Small intestine (tissue), 7 donors: Measurements from ENCODE around the gene OR7D4. TPM values are rescaled to one million over a fixed set of nuclear protein-coding genes. Genes with fewer than 3 reads are reported as not detected.

Experiments
- DNase-seq, 2 donors: peaks; one replicate each; pipeline versions ENCODE4 v3.0.0 to v3.0.0-alpha.2; 2013
- FAIRE-seq: peaks from 2 replicates; lab custom pipeline; 2012; peaks lifted over from hg19 to GRCh38; lab: Jason Lieb, UNC
- H3K27ac ChIP-seq, 3 donors: one replicate each; pipeline ENCODE4 v1.5.1; 2013; ENCODE audit warnings: low read length in 2 of 3, mild to moderate bottlenecking in 2 of 3, control low read depth in 1 of 3, inconsistent platforms in 1 of 3, low read depth in 1 of 3, moderate library complexity in 1 of 3
- H3K27me3 ChIP-seq, 3 donors: one replicate each; pipeline ENCODE4 v1.6.1; 2013; ENCODE audit warnings: low read length in 3 of 3, inconsistent platforms in 1 of 3; ENCODE audit not compliant: control insufficient read depth in 3 of 3, insufficient read depth in 3 of 3
- H3K36me3 ChIP-seq, 3 donors: one replicate each; pipeline ENCODE4 v1.6.1; 2013; ENCODE audit warnings: low read length in 3 of 3, inconsistent platforms in 1 of 3, low read depth in 1 of 3, mild to moderate bottlenecking in 1 of 3, moderate library complexity in 1 of 3; ENCODE audit not compliant: control insufficient read depth in 3 of 3, insufficient read depth in 2 of 3
- H3K4me1 ChIP-seq, 3 donors: one replicate each; pipeline ENCODE4 v1.6.1; 2013; ENCODE audit warnings: low read length in 2 of 3, inconsistent platforms in 1 of 3, low read depth in 1 of 3, mild to moderate bottlenecking in 1 of 3, moderate library complexity in 1 of 3; ENCODE audit not compliant: control insufficient read depth in 3 of 3, insufficient read depth in 2 of 3
- H3K4me3 ChIP-seq, 3 donors: one replicate each; pipeline ENCODE4 v1.5.1; 2013; ENCODE audit warnings: low read length in 3 of 3, control low read depth in 1 of 3, inconsistent platforms in 1 of 3, low read depth in 1 of 3, mild to moderate bottlenecking in 1 of 3, moderate library complexity in 1 of 3
- H3K9me3 ChIP-seq, 2 donors: one replicate each; pipeline ENCODE4 v1.6.1; 2013; ENCODE audit warnings: low read depth in 1 of 2, low read length in 1 of 2; ENCODE audit not compliant: control insufficient read depth in 2 of 2, insufficient read depth in 1 of 2
- WGBS, 3 donors: extraction: QIAGEN DNeasy Blood & Tissue Kit; methylation state at CpG; one replicate each; pipeline ENCODE4 v1.1.7; 2013; 5-methylcytosine and 5-hydroxymethylcytosine counted together
- polyA plus RNA-seq, 4 donors: library from polyadenylated mRNA; stranded (reverse) in 3 of 4; unstranded in 1 of 4; fragments of 200-250 nt in 3 of 4; fragments of 120-200 nt in 1 of 4; gene quantifications; one replicate each; pipeline versions ENCODE4 v1.2.1 to v1.2.3, GENCODE V29; 2013
- donor health status: healthy with polysubstance abuse.
- donor health status: control.
- donor health status: control.
- donor health status: Bipolar disorder and iron deficiency.
- donor health status: healthy.

OR7D4 gene
- polyA plus RNA-seq, 4 donors = not detected

DNA sequence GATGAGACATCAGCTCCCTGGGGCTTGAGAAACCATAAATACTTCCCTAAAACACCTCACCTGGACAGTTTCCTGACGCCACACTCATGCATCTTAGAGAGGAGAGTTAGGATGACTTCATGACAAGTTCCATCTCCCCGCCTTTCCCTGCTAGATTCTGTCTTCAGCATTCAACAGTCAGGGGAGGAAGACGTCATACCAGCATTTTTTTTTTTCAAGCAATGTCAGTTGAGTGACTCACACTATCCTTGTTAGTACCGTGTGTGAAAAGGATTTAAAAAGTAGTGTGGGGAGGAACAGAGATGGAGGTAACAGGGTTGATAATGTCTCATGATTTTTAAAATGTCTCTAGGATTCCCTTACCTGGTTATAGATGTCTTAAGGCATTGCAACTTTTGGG, 40.5 kb downstream of the OR7D4 start, which contains the start of gene OR7D2:
Gene OR7D2, plus strand, starts transcription at position 79 of the 400 bp plus-strand sequence. CDS start 6,803 bp downstream, outside the sequence.
- no peaks in the 10 kb centered on the region for H3K27me3 ChIP-seq
- H3K36me3 ChIP-seq = no peaks in the 10 kb centered on the region
- DNase-seq (no peak), FAIRE-seq (no peak)
- WGBS, 3 donors = 69 to 71% (median 71%) methylated on average over 4 of the region's 4 CpGs
- no peaks in the 10 kb centered on the region for H3K4me1 ChIP-seq
- H3K4me3 ChIP-seq = no peak within 1 kb of the TSS
- H3K9me3 ChIP-seq = no peaks in the 10 kb centered on the region
- no peak within 1 kb of the TSS for H3K27ac ChIP-seq

DNA sequence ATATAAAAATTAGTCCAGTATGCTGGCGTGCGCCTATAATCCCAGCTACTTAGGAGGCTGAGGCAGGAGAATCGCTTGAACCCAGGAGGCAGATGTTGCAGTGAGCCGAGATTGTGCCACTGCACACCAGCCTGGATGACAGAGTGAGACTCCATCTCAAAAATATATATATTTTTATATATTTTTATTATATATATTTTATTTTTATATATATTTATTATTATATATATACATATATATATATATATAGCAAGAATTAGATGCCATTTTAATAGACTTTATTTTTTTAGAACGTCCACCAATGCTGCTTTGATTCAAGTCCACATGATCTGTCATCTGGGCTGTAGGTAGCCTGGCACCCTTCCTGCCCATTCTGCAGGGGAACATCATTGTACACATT, 44.1 kb downstream of the OR7D4 start:
- H3K4me1 ChIP-seq = no peaks in the 10 kb centered on the region
- H3K27me3 ChIP-seq = no peaks in the 10 kb centered on the region
- no peaks in the 10 kb centered on the region for H3K36me3 ChIP-seq
- DNase-seq (no peak), FAIRE-seq (no peak)
- 89 to 91% (median 90%) methylated on average over 5 of the region's 5 CpGs for WGBS, 3 donors
- no peak overlapping the region for H3K27ac ChIP-seq
- no peak overlapping the region for H3K4me3 ChIP-seq
- no peaks in the 10 kb centered on the region for H3K9me3 ChIP-seq

DNA sequence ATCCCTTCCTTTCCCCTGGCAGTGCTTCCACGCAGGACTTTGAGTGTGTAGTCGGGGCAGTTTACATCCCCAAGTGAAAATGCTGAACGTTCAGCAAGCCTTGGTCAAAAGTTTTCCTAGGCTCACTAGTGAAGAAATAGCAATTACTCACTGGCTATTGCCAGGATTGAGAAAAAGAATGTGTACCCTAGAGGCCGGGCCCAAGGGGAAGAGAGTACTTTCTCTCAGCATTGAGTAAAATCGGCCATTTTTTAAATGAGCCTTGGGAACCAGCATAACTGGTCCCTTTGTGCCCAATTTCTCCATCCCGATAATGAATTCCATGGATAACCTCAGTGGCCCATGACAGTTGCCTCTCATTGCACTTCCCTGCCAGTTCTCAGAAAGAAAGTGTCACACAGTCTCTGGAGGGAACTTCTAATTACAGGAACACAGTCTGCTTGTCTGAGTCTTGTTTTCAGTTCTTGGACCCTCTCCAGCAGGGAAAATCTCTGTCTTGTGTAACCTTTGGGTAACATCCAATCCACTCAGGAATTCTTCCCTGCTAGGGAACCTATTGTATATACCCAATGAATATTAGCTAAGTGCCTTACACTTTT, 47.9 kb downstream of the OR7D4 start:
- DNase-seq (no peak), FAIRE-seq (no peak)
- Histone ChIP-seq H3K4me1 (no peaks in the 10 kb centered on the region), H3K9me3 (no peaks in the 10 kb centered on the region), H3K4me3 (no peak overlapping the region), H3K36me3 (peaks cover 0 to 2% (median 0%) of the 10 kb centered on the region in 3 donors), H3K27ac (no peak overlapping the region), H3K27me3 (no peaks in the 10 kb centered on the region)
- WGBS, 3 donors = 81 to 91% (median 84%) methylated on average over 6 of the region's 6 CpGs

DNA sequence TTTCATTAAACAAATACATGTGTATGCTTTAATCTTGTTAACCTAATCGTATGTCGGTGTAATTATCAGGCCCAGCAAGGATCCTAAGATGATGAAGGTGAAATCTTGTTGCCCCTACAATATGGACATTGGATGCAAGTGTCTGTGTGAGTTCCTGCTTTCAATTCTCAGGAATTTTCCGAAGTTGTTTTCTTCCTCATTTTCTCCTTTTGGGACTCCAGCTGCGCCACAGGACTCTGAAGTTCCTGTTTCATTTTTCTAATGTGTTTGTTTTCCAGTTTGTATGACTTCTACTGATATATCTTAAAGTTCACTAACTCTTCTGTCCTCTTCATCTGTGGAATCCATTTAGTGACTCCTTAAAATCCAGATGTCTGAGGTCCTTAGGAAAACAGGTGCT, 52.5 kb downstream of the OR7D4 start:
- FAIRE-seq (no peak), DNase-seq (no peak)
- no peaks in the 10 kb centered on the region for H3K4me1 ChIP-seq
- no peaks in the 10 kb centered on the region for H3K27me3 ChIP-seq
- 71 to 96% (median 89%) methylated on average over 4 of the region's 4 CpGs for WGBS, 3 donors
- H3K9me3 ChIP-seq = peaks cover 0 to 25% of the 10 kb centered on the region in 2 donors
- no peak overlapping the region for H3K4me3 ChIP-seq
- peaks cover 5 to 27% (median 6%) of the 10 kb centered on the region in 3 donors for H3K36me3 ChIP-seq
- no peak overlapping the region for H3K27ac ChIP-seq

DNA sequence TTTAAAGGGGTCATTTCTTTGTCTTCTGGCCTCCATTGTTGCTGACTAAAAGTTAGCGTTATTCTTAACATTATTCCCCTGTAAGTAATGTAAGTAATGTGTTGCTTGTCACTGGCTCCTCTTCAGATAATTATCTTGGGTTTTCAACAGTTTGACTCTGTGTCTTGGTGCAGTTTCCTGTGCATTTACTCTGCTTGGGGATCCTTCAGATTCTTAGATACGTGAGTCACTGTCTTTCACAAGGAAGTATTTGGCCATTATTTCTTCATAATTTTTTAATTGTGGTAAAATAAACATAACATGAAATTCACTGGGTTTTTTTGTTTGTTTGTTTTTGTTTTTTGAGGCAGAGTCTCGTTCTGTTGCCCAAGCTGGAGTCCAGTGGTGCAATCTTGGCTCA, 54.1 kb downstream of the OR7D4 start:
- WGBS, 3 donors = 95% methylated on average over 3 of the region's 3 CpGs
- Histone ChIP-seq H3K9me3 (peaks cover 6 to 41% of the 10 kb centered on the region in 2 donors), H3K36me3 (peaks cover 20 to 42% (median 21%) of the 10 kb centered on the region in 3 donors), H3K27ac (no peak overlapping the region), H3K4me3 (no peak overlapping the region), H3K4me1 (no peaks in the 10 kb centered on the region), H3K27me3 (no peaks in the 10 kb centered on the region)
- FAIRE-seq (no peak), DNase-seq (no peak)

DNA sequence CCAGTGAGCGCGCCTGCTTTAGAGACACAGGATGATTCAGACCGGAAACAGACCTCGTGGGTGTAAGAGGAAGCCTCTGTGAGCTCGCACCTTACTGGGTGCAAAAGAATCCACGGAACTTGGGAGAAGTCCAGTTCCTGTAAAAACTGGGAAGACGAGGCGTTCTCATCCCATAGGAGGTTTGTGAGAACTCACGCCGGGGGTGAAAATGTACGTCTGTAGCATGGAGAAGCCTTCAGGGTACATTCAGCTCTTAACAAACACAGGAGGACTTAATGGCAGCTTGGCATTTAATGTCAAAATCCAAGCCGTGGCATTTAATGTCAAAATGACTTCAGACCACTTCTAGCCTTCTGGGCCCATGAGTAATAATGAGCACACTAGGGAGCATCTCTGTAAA, 58.0 kb downstream of the OR7D4 start:
- FAIRE-seq (no peak), DNase-seq (no peak)
- Histone ChIP-seq H3K27me3 (no peaks in the 10 kb centered on the region), H3K27ac (no peak overlapping the region), H3K36me3 (peaks cover 49 to 78% (median 56%) of the 10 kb centered on the region in 3 donors), H3K4me1 (no peaks in the 10 kb centered on the region), H3K9me3 (peaks cover 6 to 76% of the 10 kb centered on the region in 2 donors), H3K4me3 (no peak overlapping the region)
- 97 to 98% (median 98%) methylated on average over 12 of the region's 12 CpGs for WGBS, 3 donors

Other genes with a start within 250 kb of the OR7D4 start
- under 1 TPM in 1 of 4 donors, not detected in 3; under 0.01 TPM for gene MUC16, start 209.2 kb downstream of the OR7D4 start, polyA plus RNA-seq
- gene OR1M1, start 132.5 kb downstream of the OR7D4 start, polyA plus RNA-seq = not detected
- gene OR7G2, start 112.1 kb downstream of the OR7D4 start, polyA plus RNA-seq = not detected
- gene OR7G1, start 103.8 kb downstream of the OR7D4 start, polyA plus RNA-seq = not detected
- not detected for gene OR7G3, start 92.6 kb downstream of the OR7D4 start, polyA plus RNA-seq
- 10 to 100 TPM; 15.2 to 35.1 (median 29.8) TPM for gene ZNF317, start 79.2 kb downstream of the OR7D4 start, polyA plus RNA-seq
- under 1 TPM in 2 of 4 donors, not detected in 2; 0.01 to 0.04 TPM for gene OR7D2, start 40.6 kb downstream of the OR7D4 start, polyA plus RNA-seq
- not detected for gene OR7E24, start 31.3 kb upstream of the OR7D4 start, polyA plus RNA-seq
- gene ZNF699, start 90.2 kb upstream of the OR7D4 start, polyA plus RNA-seq = 1 to 10 TPM in 3 of 4 donors, under 1 TPM in 1; 0.22 to 3.8 (median 1.4) TPM
- 1 to 10 TPM; 3.8 to 9.9 (median 7.1) TPM for gene ZNF559, start 104.6 kb upstream of the OR7D4 start, polyA plus RNA-seq
- 1 to 10 TPM in 2 of 4 donors, under 1 TPM in 1, not detected in 1; 0.27 to 2.6 (median 1.0) TPM for gene ZNF177, start 143.4 kb upstream of the OR7D4 start, polyA plus RNA-seq
- gene ZNF266, start 216.0 kb upstream of the OR7D4 start, polyA plus RNA-seq = 10 to 100 TPM; 14.2 to 59.7 (median 27.3) TPM